ENCODE measurements around the gene MYOD1. TPM values are rescaled to one million over a fixed set of nuclear protein-coding genes. Genes with fewer than 3 reads are reported as not detected.

Gene MYOD1
- total RNA-seq, 1 donor from 2014 or later = not detected

- H3K4me1 Mint-ChIP-seq (ENCODE audit: low read depth) = peaks cover 4% of the 10 kb centered on the region
- TF ChIP-seq CTCF (IDR thresholded peaks at IDR 0.05) = peak; percentile 90
- H3K36me3 Mint-ChIP-seq (ENCODE audit: low read depth) = no peaks in the 10 kb centered on the region
- H3K4me3 Mint-ChIP-seq (ENCODE audit: unreplicated experiment) = no peak overlapping the region
- no peak overlapping the region for H3K27ac Mint-ChIP-seq (ENCODE audit: unreplicated experiment)
- no peaks in the 10 kb centered on the region for H3K9me3 Mint-ChIP-seq (ENCODE audit: low read depth)
- peaks cover 42% of the 10 kb centered on the region for H3K27me3 Mint-ChIP-seq (ENCODE audit: low read depth)
- DNase-seq (ENCODE audit: low spot score) = no peak
Observed at GRCh38 chr11:17730608-17731462, 11.5 kb downstream of the MYOD1 start.

GRCh38 chr11:17733261-17733660 is 13.9 kb downstream of the MYOD1 start:
- no peak for TF ChIP-seq CTCF (IDR thresholded peaks at IDR 0.05)
- H3K4me1 Mint-ChIP-seq (ENCODE audit: low read depth) = peaks cover 4% of the 10 kb centered on the region
- DNase-seq (ENCODE audit: low spot score) = no peak
- H3K9me3 Mint-ChIP-seq (ENCODE audit: low read depth) = no peaks in the 10 kb centered on the region
- no peak overlapping the region for H3K4me3 Mint-ChIP-seq (ENCODE audit: unreplicated experiment)
- no peaks in the 10 kb centered on the region for H3K36me3 Mint-ChIP-seq (ENCODE audit: low read depth)
- peaks cover 35% of the 10 kb centered on the region for H3K27me3 Mint-ChIP-seq (ENCODE audit: low read depth)
- H3K27ac Mint-ChIP-seq (ENCODE audit: unreplicated experiment) = no peak overlapping the region

- H3K4me1 Mint-ChIP-seq (ENCODE audit: low read depth) = peaks cover 4% of the 10 kb centered on the region
- H3K9me3 Mint-ChIP-seq (ENCODE audit: low read depth) = no peaks in the 10 kb centered on the region
- H3K27me3 Mint-ChIP-seq (ENCODE audit: low read depth) = peaks cover 24% of the 10 kb centered on the region
- H3K4me3 Mint-ChIP-seq (ENCODE audit: unreplicated experiment) = peak within 1 kb of the TSS; percentile 65
- TF ChIP-seq CTCF (IDR thresholded peaks at IDR 0.05) = no peak
- no peaks in the 10 kb centered on the region for H3K36me3 Mint-ChIP-seq (ENCODE audit: low read depth)
- no peak within 1 kb of the TSS for H3K27ac Mint-ChIP-seq (ENCODE audit: unreplicated experiment)
- DNase-seq (ENCODE audit: low spot score) = no peak
Observed at GRCh38 chr11:17734418-17734911, 15.1 kb downstream of the MYOD1 start, which contains the start of gene KCNC1. KCNC1 (plus strand) TSS chr11:17734781; CDS start chr11:17736003, 1,222 bp downstream.

- Mint-ChIP-seq H3K27ac (ENCODE audit: unreplicated experiment) (no peak overlapping the region), H3K36me3 (ENCODE audit: low read depth) (no peaks in the 10 kb centered on the region), H3K27me3 (ENCODE audit: low read depth) (peaks cover 24% of the 10 kb centered on the region), H3K4me1 (ENCODE audit: low read depth) (peaks cover 4% of the 10 kb centered on the region), H3K9me3 (ENCODE audit: low read depth) (no peaks in the 10 kb centered on the region), H3K4me3 (ENCODE audit: unreplicated experiment) (peak overlapping the region; percentile 65)
- peak; percentile 94 for DNase-seq (ENCODE audit: low spot score)
- no peak for TF ChIP-seq CTCF (IDR thresholded peaks at IDR 0.05)
Observed at GRCh38 chr11:17734986-17735817, 15.8 kb downstream of the MYOD1 start.
